SIG-M5 treated with dmso at 0.1 percent for 504 hours (cell line): ENCODE data around the gene MRPL38.

Experiments
- DNase-seq: peaks from one replicate; lab custom pipeline; 2025; ENCODE audit not compliant: unreplicated experiment; lab: John Stamatoyannopoulos, UW

The MRPL38 gene

DNA sequence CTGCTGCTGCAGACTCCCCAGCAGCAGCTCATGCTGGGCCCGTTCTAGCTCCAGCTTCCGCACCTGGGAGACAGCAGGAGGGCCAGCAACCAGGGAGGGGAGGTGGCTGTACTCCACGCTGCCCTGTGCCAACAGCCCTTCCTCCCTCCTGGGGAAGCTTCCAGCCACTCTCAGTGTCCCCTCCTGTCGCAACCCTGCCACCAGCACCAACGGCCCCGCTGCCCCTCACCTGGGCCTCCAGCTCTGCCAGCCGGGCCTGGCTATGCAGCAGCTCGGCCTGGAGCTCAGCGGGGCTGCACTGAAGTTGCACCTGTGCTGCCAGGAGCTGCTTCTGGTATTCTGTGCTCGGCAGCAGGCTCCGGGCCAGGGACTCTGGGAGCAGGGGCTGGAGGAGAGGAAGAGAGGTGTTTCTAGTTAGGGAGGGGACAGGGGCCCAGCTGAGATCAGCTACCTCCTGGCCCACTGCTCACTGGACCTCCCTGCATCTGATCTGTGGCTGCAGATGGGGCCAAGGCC lies 15.4 kb upstream of the MRPL38 start:
- DNase-seq = no peak

DNA sequence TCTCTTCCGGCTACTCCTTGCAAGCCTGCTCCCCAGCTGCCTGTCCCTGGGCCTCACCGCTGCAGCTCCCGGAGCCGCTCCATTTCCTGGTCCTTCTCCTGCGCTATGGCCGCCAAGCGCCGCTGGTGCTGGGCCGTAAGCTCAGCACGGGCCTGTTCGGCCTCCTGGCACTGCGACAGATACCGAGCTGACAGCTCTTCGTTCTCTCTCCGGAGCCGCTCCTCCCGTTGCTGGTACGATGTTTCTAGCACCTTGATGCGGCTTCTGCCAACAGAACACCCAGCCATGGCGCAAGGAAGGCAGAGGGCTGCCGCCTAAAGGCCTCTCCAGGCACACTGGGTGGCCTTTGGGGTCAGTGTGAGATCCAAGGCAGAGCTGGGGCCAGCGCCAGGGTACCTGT lies 14.9 kb upstream of the MRPL38 start:
- DNase-seq = no peak

DNA sequence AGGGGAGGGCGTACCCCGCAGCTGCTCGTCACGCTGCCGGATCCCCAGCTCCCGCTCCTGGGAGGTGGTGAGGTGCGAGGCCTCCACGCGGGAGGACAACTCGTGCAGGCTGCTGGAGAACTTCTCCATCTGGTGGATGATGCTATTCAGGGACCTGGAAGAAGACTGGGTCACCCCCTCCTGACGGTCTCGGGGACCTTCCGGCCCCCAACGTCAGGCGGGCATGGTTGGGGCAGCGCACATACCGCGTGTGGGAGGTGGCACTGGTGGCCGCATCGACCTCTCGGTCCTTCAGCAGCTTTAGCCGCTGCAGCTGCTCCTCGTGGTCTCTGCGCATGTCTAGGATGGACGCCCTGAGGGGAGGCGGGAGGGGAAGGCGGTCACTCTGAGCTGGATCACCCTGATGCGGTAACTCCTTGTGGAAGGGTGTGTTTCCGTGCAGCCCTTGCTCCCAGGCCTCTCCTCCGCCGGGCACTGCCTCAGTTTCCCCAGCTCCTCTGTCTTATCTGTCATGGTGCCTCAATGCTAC lies 13.3 kb upstream of the MRPL38 start:
- no peak for DNase-seq

DNA sequence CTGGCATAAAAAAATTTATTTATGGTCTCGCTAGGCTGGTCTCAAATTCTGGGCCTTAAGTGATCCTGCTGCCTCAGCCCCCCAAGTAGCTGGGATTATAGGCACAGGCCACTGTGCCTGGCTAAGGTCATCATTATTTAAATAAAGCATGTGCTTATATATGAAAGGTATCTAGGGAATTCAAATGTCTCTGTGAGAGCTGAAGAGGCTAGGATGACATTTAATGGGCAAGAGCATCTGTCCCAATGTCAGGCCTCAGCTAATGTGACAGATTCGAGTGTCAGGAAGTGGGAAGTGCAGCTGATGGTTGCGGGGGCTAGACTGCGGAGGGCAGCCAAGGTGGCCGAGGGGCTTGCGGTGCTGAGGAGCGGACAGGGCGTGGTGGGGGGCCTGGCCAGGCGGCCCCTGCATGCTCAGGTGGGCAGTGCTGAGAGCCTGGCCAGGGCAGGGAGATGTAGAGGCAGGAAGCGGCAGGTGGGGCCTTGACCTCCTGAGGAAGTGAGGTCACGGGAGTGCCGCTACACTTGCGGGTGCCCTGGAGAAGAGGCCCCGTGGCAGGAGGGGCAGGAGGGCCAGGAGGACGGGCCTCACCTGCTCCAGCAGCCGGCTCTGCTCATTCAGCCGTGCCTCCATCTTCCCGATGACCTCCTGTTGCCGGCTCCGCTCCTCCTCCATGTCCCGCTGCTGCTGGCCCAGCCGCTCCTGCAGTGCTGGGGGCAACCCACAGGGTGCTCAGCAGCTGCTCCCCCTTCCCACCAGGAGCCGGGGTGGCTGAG lies 12.6 kb upstream of the MRPL38 start:
- DNase-seq = no peak

DNA sequence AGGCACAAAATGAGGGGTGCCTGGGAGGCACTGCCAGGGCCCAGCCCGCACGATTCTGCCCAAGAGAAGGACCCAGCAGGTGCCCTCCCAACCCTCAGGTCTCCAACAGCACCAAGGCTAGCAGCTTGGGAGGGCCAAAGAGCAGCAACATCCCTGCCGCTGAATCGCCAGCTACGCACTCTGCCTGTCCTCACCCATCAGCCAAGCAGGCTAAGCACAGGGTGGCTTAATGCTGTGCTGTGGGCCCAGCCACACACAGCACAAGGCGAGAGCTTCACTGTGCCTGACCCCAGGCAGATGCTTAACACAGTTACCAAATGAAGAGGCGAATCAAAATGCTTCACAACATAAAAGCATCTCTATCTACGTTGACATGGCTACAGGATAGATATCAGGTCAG lies 10.6 kb upstream of the MRPL38 start:
- DNase-seq = no peak

DNA sequence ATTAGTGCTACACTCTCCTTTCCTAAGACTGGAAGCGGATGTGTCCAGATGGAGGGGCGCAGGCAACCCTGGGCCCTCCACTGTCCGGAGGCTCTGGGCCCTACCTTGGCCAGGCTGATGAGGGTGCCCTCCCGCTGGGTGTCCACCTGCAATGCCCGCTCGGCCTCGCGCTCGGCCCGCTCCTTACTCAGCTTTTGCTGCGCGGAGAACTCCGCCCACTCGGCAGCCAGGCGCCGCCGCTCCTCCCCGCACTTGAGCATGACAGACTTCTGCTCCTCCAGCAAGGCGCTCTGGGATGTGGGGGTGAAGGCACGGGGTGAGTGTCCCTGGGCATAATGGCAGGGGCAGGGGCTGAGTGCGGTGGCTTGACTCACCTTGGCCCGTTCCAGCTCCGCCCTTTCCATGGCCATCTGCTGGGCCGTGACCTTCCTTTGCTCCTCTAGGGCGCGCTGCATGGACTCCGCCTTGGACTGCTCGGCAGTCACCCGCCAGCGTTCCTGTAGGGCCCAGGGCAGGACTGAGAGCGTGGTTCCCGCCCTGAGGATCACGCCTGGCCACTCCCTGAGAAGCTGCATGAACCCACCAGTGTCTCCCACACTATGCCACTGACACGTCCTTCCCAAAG lies 10.1 kb upstream of the MRPL38 start:
- no peak for DNase-seq

DNA sequence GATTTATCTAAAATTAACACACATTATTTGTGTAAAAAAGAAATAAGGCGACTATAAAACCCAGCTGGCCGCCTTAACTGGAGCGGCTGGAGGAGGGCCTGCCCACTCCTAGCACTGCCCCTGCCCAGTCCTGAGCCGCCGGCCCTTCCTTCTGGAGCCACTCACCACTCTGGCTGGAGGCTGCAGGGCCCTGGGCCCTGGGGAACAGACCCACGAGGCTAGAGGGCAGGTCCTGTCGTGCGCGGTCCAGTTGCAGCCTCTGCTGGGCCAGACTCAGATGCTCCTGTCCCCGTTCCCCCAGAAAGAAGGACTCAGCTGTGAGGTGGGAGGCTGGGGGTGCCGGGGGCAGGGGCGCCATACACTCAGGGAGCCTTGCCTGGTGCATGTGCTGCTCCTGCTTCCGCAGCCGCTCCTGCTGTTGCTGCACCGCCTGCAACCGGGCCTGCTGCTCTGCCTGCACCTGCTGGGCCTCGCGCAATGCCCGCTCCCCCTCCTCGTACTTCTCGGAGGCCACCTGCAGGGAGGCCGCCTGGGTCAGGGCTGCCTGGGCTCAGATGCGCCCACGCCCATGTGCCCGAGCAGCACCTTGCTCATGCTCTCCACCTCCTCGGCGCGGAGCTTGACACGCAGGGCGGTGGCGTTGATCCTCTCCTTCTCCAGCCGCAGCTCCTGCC lies 9.0 kb upstream of the MRPL38 start:
- no peak for DNase-seq

DNA sequence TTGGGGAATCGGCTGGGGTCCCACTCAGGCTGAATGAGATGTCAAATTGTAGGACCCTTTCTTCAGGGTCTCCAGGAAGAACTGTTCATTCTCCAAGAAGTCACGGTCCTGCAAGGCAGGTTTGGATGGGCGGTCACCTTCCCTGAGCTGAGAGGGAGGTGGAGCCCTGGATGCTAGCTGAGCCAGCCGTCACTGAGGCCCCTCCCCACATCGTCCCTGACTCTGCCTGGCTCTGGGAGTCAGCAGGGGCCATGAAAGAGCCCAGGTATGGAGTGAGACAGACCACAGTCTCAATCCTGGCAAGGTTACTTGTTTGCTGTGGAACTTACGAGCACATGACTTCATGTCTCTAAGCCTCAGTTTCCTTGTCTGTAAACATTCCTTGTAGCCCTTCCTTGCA lies 6.0 kb upstream of the MRPL38 start:
- DNase-seq = no peak

DNA sequence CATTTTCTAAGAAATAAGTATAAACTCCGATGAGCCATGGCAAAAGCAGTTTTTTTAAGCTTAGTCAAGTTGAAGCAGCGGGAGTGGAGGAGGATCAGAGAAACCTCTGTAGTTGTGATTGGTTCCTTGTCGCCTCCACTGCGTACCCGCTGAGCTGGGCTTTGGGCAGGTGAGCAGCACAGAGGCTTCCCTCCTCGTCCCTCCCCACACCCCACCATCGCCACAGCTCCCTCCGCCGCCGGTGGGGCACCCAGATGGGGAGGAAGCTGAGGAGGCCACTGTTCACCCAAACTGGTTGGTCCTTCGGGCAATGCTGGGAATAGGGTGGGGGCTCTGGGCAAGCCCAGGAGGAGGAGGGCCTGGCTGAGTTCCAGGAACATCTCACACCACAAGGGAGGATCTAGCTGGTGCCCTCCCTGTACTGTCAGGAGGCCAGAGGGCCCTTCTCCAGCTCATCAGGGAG lies 5.2 kb upstream of the MRPL38 start:
- no peak for DNase-seq

DNA sequence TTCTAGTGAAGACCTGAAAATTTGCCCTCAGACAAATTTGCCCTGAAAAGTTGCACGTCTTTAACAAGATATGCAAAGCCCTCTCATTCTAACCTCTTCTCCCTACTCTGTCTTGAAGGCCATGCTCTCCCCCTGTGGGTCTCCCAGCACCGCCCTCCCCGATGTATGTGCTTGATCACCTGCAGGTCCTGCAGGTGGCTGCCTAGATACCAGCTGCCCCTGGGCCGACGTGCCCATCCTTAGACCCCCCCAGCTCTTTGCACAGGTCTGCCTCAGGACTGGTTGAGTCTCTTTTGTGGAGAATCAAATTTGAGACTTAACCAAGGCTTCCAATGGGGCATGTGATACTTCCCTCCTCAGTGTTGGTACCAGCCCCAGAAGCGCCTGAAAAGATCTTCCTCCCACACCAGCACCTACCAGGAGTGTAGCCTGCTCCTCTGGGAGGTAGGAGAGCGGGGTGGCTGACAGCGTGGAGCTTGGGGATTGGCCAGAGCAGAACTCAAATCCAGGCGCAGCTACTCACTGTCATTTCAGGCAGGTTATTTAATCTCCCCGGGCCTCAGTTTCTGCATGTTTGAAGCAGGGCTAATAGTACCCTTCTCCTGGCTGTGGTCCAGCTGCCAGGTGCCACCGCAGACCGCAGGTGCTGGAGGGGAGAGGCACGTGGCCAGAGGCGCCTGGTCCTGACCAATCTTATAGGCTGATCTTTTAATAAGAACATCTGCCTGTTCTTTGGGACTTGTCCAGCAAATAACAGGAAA lies 4.5 kb upstream of the MRPL38 start:
- no peak for DNase-seq

DNA sequence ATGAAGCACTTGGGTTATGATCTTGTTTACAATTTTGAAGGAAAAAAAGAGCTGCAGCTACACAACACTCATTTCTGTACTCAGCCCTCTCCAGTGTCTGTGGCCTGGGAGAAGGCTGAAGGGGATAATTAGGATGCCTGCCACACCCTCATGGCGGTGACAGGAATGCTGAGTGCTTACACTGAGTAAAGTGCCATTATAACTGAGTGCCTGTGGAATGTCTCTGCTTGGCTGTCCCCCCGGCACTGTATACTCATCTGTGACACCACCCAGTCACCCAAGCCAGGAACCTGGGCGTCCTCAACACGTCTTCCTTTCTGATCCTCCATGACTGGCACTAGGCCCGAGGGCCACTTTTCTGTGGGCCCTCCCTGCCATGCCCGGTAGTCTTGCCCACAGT lies 3.5 kb upstream of the MRPL38 start:
- DNase-seq = no peak

DNA sequence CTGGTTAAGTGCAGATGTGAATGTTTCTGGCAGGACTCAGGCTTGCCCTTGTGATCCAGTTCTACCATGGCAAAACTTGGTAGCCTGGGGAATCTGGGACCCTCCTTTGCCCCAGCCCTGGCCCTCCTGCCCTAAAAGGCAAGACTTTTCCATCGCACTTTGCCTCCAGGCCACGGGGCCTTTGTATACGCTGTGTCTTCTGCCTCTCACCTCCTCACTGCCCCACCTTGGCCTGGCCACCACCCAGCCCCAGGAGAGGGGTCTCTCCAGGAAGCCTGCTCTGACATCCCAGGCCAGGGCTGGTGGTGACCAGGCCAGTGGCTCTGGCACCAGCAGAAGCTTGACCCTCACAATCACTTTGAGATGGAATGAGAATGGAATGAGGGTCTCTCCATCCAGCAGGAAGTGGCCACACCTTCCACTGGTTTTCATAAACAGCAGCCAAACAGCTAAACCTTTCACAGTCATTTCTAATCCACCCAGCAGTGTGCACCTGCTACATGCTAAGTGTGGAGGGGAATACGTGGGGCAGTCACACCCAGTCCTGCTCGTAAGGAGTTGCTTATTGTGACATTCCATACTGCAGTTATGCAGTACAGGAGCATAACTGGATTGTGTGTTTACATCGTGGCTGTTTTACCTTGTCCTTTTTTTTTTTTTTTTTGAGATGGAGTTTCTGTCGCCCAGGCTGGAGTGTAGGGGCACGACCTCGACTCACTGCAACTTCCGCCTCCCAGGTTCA lies 1.6 kb upstream of the MRPL38 start:
- DNase-seq = no peak

DNA sequence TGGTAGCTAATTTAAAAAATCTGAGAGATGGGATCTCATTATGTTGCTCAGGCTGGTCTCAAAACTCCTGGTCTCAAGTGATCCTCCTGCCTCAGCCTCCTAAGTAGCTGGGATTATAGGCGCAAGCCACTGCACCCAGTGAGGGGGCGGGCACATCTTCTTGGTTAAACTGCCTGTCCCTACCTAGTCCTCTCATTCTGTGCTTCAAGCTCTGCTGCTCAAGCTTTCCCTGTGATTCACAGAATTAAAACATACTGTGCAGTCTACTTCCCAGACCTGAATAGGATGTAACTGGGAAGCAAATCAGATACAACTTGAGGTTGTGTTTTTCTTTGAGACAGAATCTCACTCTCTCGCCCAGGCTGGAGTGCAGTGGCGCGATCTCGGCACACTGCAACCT lies 2.3 kb downstream of the MRPL38 start:
- DNase-seq = no peak

DNA sequence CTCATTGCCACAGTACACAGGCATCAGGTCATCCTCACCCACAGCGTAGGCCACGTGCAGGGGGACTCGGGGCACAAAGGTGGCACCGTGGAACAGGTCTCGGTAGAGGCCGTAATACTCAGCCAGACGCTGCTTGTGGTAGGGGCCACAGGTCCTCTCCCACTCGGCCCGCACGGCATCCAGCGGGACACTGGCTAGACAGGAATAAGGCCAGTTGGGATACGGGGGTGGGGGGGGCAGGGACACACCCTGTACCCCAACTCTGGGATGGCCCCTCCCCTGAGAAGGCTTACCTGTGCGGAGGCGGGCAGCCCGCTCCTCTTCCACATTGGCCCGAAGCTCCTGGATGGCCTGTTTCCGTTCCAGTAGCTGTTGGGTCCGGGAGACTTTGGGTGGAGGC lies 3.0 kb downstream of the MRPL38 start:
- DNase-seq = no peak

DNA sequence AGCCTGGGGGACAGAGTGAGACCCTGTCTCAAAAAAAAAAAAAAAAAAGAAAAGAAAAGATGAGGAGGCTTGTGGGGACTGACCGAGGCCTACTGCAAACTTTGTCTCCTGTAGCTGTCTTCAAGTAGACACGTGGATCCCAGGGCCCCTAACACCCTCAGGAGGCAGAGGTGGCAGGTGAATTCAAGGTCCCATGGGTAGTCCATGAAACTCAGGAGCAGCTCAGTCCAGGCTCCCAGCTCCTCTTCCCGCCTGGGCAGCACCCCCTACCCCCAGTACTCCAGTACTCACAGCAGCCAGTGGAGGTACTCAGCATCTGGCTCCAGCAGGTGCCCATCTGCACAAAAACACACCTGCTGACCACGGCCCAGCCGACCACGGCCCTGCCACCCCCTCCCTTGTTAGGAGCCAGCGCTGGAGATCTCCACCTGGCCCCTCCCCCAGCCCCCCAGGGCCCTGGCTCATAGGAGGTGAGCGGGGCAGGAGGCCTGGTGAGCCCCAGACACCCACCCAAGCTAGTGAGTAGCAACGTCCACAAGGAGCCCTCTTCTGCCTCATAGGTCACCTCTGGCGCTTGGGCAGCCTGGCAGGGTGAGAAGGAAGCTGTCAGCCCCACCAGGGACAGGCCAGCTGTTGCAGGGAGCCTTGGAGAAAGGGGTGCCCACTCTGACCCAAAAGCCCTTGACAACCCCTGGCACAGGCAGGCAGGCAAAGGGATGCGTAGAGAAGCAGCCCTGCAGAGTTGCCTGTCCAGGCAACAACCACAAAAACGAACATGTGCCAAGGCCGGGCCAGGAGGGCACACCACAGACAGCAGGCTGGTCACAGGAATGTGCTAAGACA lies 3.8 kb downstream of the MRPL38 start:
- no peak for DNase-seq

DNA sequence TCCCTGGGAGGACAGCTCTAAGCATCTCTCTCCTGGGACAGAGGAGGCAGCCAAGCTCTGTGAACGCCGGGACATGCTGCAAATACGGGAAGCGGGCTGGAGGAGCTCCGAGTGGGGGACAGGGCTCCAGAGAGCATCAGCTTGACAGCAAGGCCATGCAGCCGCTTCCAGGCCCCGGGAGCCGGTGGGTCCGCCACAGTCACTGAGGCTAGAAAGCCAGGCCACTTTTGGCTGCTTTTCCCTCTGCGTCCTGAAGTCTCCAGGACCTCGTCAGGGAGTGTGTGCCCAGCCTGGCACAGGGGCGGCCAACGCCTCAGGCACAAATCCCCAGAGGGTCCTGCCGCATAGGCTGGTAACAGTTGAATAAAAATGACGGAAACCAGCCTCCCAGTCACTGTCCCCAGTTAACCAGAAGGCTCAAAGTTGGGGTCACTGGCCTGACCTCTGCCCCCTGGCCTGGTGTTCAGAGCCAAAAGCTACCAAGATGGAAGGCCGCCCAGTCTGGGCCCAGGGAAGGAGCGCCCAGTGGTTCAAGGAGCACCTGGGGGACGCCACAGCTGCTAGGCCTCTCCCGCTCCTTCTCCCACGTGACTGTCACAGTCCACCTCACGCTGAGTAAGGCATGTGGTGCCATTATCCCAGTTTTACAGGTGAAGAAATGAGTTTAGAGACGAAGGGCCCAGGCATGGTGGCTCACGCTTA lies 4.8 kb downstream of the MRPL38 start:
- no peak for DNase-seq

DNA sequence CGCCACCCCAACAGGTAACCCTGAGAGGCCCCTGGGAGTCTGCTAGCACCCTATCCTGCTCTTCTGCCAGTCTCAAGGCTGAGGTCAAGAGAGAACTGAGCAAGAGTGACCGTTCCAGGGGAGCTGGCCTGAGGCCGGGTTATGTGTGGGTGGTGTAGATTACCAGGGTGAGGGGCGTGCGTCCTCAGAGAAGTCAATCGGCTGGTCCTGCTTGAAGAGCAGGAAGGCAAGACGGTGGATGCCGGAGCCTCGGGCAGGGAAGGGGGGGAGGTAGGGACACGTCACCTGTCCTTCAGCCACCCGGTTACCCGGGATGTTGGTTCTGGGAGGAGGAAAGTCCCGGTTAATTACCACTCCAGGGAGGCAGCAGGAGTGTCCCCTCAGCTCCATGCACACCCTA lies 5.3 kb downstream of the MRPL38 start:
- no peak for DNase-seq

DNA sequence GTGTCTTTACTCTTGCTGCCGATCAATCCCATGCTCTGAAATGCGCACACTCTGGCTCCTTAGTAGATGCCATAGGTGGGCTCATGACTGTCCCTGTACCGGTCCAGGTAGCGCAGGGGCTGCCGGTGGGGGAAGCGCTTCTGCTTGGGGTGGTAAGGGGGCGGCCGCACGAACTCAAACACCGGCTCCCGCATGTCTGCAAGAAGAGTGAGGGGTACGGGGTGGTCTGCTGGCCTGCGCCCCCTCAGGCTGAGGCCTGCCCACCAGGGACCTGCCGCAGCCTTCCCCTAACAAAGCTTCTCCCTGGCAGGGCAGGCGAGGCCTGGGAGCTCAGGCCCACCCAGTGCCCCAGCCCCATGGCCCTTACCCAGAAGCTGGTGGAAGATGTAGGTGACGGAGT lies 5.9 kb downstream of the MRPL38 start:
- no peak for DNase-seq

DNA sequence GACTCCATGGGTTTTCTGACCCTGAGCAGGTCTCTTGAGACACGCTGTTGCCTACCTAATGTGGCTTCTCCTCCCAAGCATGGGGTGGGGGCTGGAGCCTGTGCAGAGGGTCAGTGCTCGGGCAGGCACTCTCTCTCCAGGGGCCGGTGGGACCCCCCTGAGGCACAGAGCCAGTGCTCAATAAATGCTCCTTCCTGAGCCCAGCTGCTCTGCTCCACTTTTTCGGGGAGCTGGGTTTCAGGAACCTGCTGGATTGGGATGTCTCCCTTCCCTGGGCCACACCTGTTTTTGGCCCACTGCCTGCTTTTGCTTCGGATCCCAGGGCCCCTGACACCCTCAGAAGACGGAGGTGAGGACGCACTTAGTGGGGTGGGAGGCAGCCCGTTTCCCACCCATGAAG lies 6.6 kb downstream of the MRPL38 start:
- no peak for DNase-seq
